ENCODE measurements around the gene NIPAL3. TPM values are rescaled to one million over a fixed set of nuclear protein-coding genes. Genes with fewer than 3 reads are reported as not detected.

NIPAL3 gene
- total RNA-seq, 1 donor from 2014 or later, result 29.3 TPM

DNA sequence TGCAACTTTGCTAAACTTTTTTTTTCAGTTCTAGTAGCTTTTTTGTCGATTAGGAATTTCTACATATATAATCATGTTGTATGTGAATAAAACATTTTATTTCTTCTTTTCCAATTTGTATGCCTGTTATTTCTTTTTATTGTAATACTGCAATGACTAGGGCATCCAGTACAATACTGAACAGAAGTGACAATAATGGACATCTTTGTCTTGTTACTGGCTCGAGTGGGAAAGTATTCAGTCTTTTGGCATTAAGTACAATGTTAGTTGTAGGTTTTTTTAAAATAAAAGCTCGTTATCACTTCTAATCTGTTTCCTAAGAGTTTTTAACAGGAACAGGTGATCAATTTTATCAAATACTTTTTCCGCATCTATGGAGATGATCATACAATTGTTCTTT, 11.8 kb upstream of the NIPAL3 start:
- Mint-ChIP-seq H3K4me1 (ENCODE audit: low read depth) (no peaks in the 10 kb centered on the region), H3K4me3 (ENCODE audit: unreplicated experiment) (no peak overlapping the region), H3K9me3 (ENCODE audit: low read depth) (peaks cover 5% of the 10 kb centered on the region), H3K36me3 (ENCODE audit: low read depth) (peaks cover 5% of the 10 kb centered on the region), H3K27ac (ENCODE audit: unreplicated experiment) (no peak overlapping the region), H3K27me3 (ENCODE audit: low read depth) (no peaks in the 10 kb centered on the region)
- TF ChIP-seq CTCF (IDR thresholded peaks at IDR 0.05), result no peak
- DNase-seq (ENCODE audit: low spot score), result no peak

GRCh38 chr1:24406788-24407187, 8.8 kb upstream of the NIPAL3 start:
- H3K4me3 Mint-ChIP-seq (ENCODE audit: unreplicated experiment), result no peak overlapping the region
- H3K4me1 Mint-ChIP-seq (ENCODE audit: low read depth), result peaks cover 12% of the 10 kb centered on the region
- no peaks in the 10 kb centered on the region for H3K27me3 Mint-ChIP-seq (ENCODE audit: low read depth)
- H3K27ac Mint-ChIP-seq (ENCODE audit: unreplicated experiment), result no peak overlapping the region
- peaks cover 5% of the 10 kb centered on the region for H3K9me3 Mint-ChIP-seq (ENCODE audit: low read depth)
- no peak for DNase-seq (ENCODE audit: low spot score)
- TF ChIP-seq CTCF (IDR thresholded peaks at IDR 0.05), result no peak
- no peaks in the 10 kb centered on the region for H3K36me3 Mint-ChIP-seq (ENCODE audit: low read depth)

DNA sequence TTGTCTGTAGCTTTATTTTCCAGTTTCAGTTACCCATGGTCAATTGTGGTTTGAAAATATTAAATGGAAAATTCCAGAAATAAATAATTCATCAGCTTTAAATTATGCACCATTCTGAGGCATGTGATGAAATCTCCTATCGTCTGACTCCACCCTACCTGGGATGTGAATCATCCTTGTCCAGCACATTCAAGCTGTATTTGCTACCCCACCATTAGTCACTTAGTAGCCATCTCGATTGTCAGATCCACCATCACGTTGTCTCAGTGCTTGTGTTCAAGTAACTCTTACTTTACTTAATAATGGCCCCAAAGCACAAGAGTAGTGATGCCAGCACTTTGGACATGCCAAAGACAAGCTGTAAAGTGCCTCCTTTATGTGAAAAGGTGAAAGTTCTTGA, 6.1 kb upstream of the NIPAL3 start:
- Mint-ChIP-seq H3K9me3 (ENCODE audit: low read depth) (peaks cover 5% of the 10 kb centered on the region), H3K4me1 (ENCODE audit: low read depth) (peaks cover 31% of the 10 kb centered on the region), H3K27ac (ENCODE audit: unreplicated experiment) (peak overlapping the region; percentile 27), H3K4me3 (ENCODE audit: unreplicated experiment) (no peak overlapping the region), H3K36me3 (ENCODE audit: low read depth) (no peaks in the 10 kb centered on the region), H3K27me3 (ENCODE audit: low read depth) (no peaks in the 10 kb centered on the region)
- no peak for TF ChIP-seq CTCF (IDR thresholded peaks at IDR 0.05)
- DNase-seq (ENCODE audit: low spot score), result no peak

DNA sequence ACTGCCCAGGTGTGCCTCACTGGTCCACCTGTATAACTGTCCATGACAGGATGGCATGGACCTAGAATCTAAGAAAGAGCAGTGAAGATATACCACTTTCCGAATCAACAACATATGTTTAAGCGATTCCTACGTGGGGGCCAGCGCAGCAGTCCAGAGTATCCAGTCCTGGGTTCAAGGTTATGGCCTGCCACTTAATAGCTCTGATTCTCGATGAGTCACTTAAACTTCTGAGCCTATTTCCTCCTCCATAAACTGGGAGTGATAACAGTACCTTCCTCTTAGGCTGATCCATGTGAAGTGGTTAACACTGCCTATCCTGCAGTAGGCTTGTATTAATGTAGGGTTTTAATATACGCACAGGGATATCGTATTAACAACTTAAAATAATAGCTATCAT, 4.9 kb upstream of the NIPAL3 start:
- no peak overlapping the region for H3K4me3 Mint-ChIP-seq (ENCODE audit: unreplicated experiment)
- no peak overlapping the region for H3K27ac Mint-ChIP-seq (ENCODE audit: unreplicated experiment)
- H3K4me1 Mint-ChIP-seq (ENCODE audit: low read depth), result peaks cover 38% of the 10 kb centered on the region
- no peaks in the 10 kb centered on the region for H3K27me3 Mint-ChIP-seq (ENCODE audit: low read depth)
- peaks cover 5% of the 10 kb centered on the region for H3K9me3 Mint-ChIP-seq (ENCODE audit: low read depth)
- no peak for TF ChIP-seq CTCF (IDR thresholded peaks at IDR 0.05)
- DNase-seq (ENCODE audit: low spot score), result no peak
- H3K36me3 Mint-ChIP-seq (ENCODE audit: low read depth), result no peaks in the 10 kb centered on the region

GRCh38 chr1:24411963-24412362, 3.6 kb upstream of the NIPAL3 start:
- peak overlapping the region; percentile 88 for H3K27ac Mint-ChIP-seq (ENCODE audit: unreplicated experiment)
- DNase-seq (ENCODE audit: low spot score), result no peak
- H3K27me3 Mint-ChIP-seq (ENCODE audit: low read depth), result no peaks in the 10 kb centered on the region
- peaks cover 49% of the 10 kb centered on the region for H3K4me1 Mint-ChIP-seq (ENCODE audit: low read depth)
- no peaks in the 10 kb centered on the region for H3K36me3 Mint-ChIP-seq (ENCODE audit: low read depth)
- H3K9me3 Mint-ChIP-seq (ENCODE audit: low read depth), result peaks cover 5% of the 10 kb centered on the region
- TF ChIP-seq CTCF (IDR thresholded peaks at IDR 0.05), result no peak
- H3K4me3 Mint-ChIP-seq (ENCODE audit: unreplicated experiment), result no peak overlapping the region

Measured in chondrocyte (in vitro differentiated cells).